Measurements from ENCODE around the gene UBE2J2.

UBE2J2 gene

DNA sequence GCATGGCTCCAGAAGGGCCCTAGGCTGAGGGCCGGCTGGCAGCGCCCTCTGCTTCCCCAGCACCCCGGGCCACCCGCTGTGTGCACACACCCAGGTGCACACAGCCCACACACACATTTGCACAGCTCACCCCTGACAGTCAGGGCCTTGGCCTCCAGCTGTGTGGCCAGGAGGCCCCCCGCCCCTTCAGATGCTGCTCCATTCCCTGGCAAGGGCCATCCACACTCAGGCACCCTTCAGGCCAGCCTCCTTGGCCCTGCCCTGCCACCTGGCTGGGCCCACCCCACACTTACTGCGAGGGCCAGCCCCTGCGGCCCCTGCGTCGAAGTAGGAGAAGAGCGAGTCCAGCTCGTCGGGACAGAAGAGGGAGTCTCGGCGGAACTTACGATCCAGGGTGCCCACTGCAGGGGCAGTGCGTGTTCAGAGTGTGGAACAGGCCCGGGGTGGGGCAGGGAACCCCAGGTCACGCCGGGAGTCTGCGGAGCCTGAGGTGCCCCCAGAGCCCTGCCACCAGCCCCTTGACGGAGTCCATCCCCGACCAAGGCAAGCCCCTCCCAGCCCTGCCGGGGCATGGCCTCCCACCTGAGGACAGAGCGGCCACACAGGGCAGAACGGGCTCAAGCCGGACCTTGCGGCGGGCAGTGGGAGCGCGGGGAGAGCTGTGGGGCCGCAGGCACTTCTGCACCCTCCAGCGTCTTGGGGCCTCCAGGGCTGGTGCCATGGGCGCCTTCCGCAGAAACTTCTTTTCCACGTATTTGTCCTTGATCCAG is 21.7 kb upstream of the UBE2J2 start:
- DNase-seq: no peak

DNA sequence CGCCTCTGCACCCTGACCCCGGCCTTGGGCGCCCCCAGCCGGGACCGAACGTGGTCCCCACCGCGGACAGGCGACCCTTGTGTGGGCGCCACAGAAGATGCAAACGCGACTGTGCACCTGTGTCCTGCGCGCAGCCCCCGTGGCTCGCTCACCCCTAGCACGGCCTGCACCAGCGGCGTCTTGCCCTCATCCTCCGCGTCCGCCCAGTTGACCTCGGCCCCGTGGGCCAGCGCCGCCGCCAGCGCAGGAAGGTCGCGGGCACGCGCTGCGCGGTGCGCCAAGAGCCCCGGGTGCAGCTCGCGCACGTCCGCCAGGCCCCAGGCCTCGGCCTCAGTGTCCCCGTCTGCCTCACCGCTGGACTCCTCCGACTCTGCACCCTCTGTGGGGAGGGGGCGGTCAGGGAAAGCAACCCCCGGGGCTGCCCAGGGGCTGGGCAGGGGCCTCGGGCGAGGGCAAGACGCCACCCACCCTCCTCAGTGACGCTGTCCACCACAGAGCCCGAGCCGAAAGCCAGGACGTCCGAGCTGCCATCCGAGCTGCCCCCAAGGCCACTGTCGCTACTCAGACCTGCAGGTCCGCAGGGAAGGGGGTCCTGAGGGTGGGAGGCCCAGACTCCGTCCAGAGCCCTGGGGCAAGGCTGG is 20.7 kb upstream of the UBE2J2 start:
- DNase-seq: no peak

DNA sequence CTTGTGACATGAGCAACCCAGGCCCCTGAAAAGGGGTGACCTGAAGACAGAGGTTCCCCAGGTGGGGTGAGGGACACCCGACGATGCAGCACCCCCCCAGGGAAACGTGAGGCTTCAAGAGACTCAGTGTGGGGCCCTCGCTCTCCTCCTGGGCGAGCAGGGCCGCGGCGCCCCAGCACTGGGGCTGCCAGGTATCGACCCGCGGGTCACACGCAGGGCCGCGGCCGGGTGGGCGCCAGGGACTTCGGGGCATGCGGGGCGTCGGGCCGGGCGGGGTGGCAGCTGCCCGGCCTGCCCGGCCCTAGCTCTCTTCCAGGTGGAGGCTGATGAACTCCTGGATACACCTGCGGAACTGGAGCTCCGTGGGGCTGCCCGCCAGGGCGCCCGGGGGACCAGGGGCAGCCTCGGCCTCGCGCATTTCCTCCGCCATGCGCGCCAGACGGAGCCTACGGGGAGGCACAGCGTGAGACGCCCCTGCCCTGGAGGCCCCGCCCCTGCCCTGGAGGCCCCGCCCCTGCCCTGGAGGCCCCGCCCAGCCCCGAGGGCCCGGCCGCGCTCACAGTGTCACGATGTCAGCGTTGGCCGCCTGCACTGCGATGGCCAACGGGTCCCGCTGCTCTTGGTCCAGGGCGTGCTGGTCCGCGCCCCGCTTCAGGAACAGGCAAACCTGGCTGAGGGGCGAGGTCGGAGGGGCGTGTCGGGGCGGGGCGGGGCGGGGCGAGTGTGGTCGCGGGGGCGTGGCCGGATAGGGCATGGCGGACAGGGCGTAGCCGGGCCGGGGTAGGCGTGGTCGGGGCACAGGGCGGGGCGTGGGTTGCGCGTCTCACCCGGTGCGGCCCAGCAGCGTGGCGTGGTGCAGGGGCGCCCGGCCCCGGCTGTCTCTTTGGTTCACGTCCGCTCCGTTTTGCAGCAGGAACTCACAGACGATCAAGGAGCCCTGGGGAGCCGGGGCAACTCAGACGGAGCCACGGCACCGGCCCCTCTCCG is 19.9 kb upstream of the UBE2J2 start:
- DNase-seq: no peak

DNA sequence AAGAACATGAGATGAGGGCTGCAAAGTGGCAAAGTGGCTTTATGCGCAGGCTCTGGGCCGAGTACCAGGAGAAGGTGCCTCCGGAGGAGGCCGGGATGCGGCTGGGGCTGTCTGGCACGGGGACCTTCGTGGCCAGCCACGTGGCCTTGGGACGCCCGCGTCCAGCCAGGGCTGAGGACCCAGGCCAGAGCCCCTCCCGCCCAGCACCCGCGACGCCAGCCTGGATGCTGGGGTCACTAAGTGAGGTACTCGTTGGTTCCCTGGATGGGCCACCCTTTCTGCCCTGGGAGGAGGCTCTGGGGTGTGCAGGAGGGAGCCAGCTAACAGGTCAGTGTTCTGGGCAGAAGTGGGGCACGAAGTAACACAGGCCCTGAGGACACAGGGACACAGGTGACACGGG is 19.2 kb upstream of the UBE2J2 start:
- DNase-seq: no peak

DNA sequence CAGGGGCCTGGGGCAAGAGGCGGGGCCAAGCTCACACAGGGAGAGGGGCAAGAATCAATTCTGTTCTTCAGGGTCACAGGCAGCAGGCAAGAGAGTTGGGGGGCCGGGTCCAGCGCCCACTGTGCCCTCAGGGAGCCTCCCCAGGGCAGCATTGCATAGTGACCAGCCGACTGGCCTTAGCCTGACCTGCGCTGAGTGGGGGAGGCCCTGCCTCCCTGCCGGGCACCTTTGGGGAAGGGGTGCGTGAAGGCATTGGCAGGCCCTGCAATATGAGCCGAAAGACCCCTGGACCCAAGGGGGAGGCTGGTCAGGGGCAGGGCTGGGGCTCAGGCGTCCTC is 18.8 kb upstream of the UBE2J2 start:
- DNase-seq: no peak

- no peak for DNase-seq
These were observed 18.1 kb upstream of the UBE2J2 start for GRCh38 chr1:1291548-1292441.

- no peak for DNase-seq
These were observed 17.4 kb upstream of the UBE2J2 start for GRCh38 chr1:1291023-1291528.

DNA sequence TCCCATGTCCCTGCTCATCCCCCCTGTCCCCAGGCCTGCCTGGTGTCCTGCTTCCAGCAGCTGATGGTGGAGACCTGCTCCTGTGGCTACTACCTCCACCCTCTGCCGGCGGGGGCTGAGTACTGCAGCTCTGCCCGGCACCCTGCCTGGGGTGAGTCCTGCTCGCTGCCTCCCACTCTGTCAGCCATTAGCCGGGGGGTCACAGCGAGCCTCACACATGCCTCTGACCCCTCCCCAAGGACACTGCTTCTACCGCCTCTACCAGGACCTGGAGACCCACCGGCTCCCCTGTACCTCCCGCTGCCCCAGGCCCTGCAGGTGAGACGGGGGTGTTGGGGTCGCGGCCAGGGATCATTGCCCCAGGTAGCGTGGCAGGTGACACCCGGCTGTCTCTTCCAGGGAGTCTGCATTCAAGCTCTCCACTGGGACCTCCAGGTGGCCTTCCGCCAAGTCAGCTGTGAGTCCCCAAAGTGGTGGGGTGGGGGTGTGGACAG is 16.6 kb upstream of the UBE2J2 start:
- DNase-seq: no peak

DNA sequence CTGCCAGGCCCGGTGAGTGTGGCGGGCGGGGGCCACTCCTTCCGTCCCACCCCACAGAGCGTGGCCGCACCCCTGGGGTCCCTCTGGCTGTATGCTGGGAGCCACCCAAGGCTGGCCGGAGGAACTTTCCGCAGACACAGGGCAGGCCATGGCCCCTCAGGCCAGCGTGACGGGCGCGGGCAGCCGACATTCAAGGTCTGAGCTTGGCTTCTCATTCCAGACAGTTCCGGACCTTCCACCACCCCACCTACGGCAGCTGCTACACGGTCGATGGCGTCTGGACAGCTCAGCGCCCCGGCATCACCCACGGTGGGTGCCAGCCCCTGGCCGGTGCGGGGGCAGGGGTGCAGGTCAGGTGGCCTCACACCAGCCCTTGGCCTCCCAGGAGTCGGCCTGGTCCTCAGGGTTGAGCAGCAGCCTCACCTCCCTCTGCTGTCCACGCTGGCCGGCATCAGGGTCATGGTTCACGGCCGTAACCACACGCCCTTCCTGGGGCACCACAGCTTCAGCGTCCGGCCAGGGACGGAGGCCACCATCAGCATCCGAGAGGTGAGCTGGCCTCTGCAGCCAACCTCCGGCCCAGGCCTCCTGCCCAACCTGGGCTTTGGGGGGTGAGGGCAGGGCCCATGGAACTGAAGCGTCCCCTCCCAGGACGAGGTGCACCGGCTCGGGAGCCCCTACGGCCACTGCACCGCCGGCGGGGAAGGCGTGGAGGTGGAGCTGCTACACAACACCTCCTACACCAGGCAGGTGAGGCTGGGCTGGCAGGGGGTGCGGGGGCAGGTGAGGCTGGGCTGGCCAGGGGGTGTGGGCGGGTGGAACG is 13.8 kb upstream of the UBE2J2 start:
- DNase-seq: no peak

- no peak for DNase-seq
These were observed 12.9 kb upstream of the UBE2J2 start for GRCh38 chr1:1286313-1287261.

DNA sequence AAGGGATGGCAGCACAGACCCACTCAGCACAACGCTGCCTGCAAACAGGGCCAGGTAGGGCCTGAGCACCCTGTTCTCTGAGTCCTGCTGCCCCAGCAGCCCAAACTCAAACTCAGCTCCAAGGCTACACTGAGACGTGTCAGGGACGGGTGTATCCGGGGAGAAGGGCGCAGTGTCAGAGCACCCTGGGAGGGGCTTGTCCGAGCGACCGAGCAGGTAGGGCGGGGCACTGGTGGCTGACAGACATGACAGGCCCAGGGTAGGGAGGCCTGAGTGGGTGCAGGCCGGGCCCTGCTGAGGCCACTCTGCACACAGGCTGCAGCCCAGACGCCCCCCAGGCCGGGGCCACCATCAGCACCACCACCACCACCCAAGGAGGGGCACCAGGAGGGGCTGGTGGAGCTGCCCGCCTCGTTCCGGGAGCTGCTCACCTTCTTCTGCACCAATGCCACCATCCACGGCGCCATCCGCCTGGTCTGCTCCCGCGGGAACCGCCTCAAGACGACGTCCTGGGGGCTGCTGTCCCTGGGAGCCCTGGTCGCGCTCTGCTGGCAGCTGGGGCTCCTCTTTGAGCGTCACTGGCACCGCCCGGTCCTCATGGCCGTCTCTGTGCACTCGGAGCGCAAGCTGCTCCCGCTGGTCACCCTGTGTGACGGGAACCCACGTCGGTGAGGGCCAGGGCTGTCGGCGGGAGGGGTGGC is 12.1 kb upstream of the UBE2J2 start:
- no peak for DNase-seq

DNA sequence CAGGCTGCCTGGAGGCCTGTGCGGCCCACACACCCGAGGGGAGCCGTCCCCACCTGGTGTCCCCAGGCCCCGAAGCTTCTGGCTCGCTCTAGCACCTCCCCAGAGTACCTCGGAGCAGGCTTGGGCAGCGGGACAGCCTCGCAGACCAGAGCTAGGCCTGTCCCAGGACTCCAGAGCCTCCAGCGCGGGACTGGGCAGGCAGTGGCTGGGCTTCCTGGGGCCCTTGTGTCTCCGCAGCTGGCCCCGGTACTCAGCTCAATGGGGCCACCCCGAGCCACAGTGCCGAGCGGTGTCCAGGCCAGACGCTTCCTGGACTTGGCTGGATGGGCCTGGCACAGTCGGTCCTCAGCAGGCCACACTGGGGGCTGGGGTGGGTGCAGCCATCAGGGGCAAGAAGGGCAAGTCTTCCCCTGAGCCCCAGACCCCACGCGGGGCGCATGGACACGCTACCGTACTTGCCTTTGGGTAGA is 11.5 kb upstream of the UBE2J2 start:
- DNase-seq: no peak

DNA sequence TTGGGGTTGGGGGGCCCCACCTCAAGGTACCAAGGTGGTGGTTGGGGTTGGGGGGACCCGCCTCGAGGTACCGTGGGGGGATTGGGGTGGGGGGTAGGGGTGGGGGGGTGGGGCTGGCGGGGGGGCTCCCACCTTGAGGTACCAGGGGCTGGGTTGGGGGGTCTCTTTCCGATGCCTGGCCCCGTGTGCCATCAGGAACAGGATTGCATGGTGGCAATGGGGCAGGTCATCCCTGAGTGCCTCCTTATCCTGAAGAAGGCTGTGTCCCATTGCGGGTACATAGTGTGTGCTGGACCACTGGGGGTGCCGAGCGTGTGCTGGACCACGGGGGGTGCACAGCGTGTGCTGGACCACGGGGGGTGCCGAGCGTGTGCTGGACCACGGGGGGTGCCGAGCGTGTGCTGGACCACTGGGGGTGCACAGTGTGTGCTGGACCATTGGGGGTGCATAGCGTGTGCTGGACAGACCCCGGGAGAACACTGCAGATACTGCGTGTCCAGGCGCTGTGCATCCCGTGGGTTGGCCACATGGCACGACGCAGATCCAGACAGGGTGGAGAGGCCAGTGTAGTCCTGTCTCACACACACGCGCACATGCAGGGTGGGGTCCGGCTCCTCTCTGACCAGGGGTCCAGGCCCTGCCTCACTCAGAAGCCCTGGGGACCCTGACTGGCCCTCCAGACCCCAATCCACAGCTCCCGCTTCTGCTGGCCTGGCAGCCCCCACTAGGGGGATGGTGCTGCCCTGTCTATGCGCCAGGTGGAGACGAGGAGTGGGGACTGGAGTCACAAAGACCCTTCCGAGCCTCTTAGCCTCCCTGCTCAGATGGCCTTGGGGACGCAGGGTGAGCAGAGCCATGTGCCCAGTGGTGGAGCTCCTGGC is 10.8 kb upstream of the UBE2J2 start:
- DNase-seq: no peak

DNA sequence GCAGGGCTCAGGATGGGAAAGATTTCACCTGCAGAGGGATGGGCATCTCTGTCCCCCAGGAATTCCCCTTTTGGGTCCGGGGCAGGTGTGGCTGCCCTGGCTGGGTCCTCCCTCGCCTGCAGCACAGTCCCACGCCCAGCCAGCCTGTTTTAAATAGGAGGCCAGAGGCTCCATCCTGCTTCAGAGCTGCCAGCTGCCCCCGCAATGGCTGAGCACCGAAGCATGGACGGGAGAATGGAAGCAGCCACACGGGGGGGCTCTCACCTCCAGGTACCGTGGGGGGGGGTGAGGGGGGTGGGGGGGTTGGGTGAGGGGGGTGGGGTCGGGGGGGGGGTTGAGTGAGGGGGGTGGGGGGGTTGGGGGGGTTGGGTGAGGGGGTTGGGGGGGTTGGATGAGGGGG is 10.2 kb upstream of the UBE2J2 start:
- no peak for DNase-seq

- no peak for DNase-seq
These were observed 9.3 kb upstream of the UBE2J2 start for GRCh38 chr1:1282998-1283397.

DNA sequence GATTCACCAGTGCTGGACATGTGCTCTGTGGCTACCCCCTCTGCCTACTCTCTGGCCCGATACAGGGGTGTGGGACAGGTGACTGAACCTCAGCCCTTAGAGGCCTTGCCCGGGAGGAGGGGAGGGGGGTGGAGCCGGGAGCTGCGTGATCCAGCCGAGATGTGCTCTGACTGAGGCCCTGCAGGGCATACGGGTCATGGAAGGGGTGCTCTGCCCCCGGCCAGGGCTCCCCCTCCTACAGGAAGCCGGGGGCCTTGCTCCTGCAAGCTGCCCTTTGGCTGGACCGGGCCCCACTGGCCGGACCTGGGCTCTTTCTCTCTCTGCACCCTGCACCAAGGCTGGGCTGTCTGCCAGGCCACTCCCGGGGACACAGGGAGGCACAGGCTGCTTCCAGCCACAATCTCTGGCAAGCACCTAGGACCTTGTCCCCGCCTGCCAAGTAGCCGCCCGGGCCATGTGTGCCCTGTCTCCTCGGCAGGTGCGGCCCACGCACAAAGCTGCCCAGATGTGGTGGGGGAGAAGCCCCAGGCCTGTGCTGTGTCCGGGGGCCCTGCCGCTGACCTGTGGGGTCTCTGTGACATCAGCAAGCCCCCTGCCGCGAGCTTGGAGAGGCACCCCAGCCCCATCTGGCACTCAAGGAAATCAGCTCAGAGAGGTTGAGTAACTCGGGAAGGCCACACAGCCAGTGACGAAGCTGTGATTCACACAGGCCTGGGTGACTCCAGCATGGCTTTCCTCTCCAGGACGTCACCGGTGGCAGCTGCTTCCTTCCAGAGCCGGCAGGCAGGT is 8.1 kb upstream of the UBE2J2 start:
- no peak for DNase-seq

DNA sequence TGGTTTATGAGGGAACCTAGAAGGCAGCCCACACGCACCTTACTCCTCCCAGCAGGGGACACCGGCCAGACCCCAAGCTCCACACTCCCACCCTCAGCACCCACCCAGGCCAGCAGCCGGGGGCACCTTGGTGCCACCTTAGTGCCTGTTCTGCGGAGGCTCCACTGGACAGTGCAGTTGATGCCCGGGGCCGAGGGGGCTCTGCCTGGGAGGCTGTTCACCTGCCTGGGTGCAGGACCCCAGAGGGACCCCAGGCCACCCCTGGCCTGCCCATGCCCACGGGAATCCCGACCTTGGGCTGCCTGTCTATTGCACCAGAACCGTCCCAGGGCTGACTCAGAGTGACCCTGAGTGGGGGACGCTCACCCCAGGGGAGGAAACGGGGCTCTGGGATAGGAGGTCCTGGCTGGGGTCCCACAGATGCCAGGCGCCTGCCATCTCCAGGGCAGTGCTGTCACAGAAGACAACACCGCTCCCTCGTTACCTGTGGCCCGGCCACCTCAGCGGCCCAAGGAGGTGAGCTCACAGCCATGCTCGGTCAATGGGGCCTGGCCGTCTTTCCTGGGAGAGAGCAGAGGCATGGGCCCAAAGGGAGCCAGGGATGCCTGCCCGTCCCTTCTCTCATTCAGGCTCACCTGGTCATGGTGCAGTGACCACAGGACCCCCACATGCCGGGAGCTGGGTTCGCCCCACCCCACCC is 7.3 kb upstream of the UBE2J2 start:
- DNase-seq: no peak

All from NCI-H524 treated with DMSO at 0.1 percent for 48 hours (cell line).